ENCODE measurements around the gene POPDC2. TPM values are rescaled to one million over a fixed set of nuclear protein-coding genes. Genes with fewer than 3 reads are reported as not detected.

The POPDC2 gene
- total RNA-seq, 2 donors from 2014 or later, result 13.3 to 35.2 TPM

- H3K27ac ChIP-seq, result no peak overlapping the region
- no peak for ATAC-seq (ENCODE audit: insufficient number of reproducible peaks, low FRiP score, low read depth)
- H3K36me3 ChIP-seq, result no peaks in the 10 kb centered on the region
- H3K27me3 ChIP-seq (replicated peaks; ENCODE audit: insufficient read depth), result no peaks in the 10 kb centered on the region
- TF ChIP-seq CTCF (IDR thresholded peaks at IDR 0.05), result no peak
- no peak for DNase-seq (ENCODE audit: low spot score)
- H3K4me3 ChIP-seq, result no peak overlapping the region
- peaks cover 0 to 17% of the 10 kb centered on the region in 2 donors for H3K4me1 ChIP-seq (ENCODE audit: control insufficient read depth in 1 of 2, low read depth in 2 of 2)
- H3K9me3 ChIP-seq, result no peaks in the 10 kb centered on the region
These were observed 59.2 kb downstream of the POPDC2 start for GRCh38 chr3:119601154-119601553.

GRCh38 chr3:119600732-119601131, 59.7 kb downstream of the POPDC2 start:
- H3K27me3 ChIP-seq (replicated peaks; ENCODE audit: insufficient read depth), result no peaks in the 10 kb centered on the region
- TF ChIP-seq CTCF (IDR thresholded peaks at IDR 0.05), result no peak
- peaks cover 0 to 17% of the 10 kb centered on the region in 2 donors for H3K4me1 ChIP-seq (ENCODE audit: control insufficient read depth in 1 of 2, low read depth in 2 of 2)
- no peak for ATAC-seq (ENCODE audit: insufficient number of reproducible peaks, low FRiP score, low read depth)
- H3K9me3 ChIP-seq, result no peaks in the 10 kb centered on the region
- no peak for DNase-seq (ENCODE audit: low spot score)
- no peak overlapping the region for H3K27ac ChIP-seq
- H3K4me3 ChIP-seq, result no peak overlapping the region
- no peaks in the 10 kb centered on the region for H3K36me3 ChIP-seq

- ATAC-seq (ENCODE audit: insufficient number of reproducible peaks, low FRiP score, low read depth) (no peak), DNase-seq (ENCODE audit: low spot score) (no peak)
- Histone ChIP-seq H3K9me3 (no peaks in the 10 kb centered on the region), H3K27me3 (replicated peaks; ENCODE audit: insufficient read depth) (no peaks in the 10 kb centered on the region), H3K36me3 (no peaks in the 10 kb centered on the region), H3K4me3 (no peak overlapping the region), H3K27ac (no peak overlapping the region), H3K4me1 (ENCODE audit: control insufficient read depth in 1 of 2, low read depth in 2 of 2) (peaks cover 0 to 17% of the 10 kb centered on the region in 2 donors)
- no peak for TF ChIP-seq CTCF (IDR thresholded peaks at IDR 0.05)
These were observed 60.7 kb downstream of the POPDC2 start for GRCh38 chr3:119599558-119600174.

GRCh38 chr3:119598410-119599098, 61.8 kb downstream of the POPDC2 start:
- H3K27me3 ChIP-seq (replicated peaks; ENCODE audit: insufficient read depth), result no peaks in the 10 kb centered on the region
- H3K36me3 ChIP-seq, result no peaks in the 10 kb centered on the region
- no peak overlapping the region for H3K4me3 ChIP-seq
- peaks cover 0 to 17% of the 10 kb centered on the region in 2 donors for H3K4me1 ChIP-seq (ENCODE audit: control insufficient read depth in 1 of 2, low read depth in 2 of 2)
- no peaks in the 10 kb centered on the region for H3K9me3 ChIP-seq
- DNase-seq (ENCODE audit: low spot score) (no peak), ATAC-seq (ENCODE audit: insufficient number of reproducible peaks, low FRiP score, low read depth) (no peak)
- H3K27ac ChIP-seq, result no peak overlapping the region
- no peak for TF ChIP-seq CTCF (IDR thresholded peaks at IDR 0.05)

GRCh38 chr3:119597548-119598288, 62.7 kb downstream of the POPDC2 start, which contains the start of gene PLA1A:
PLA1A (plus strand) TSS chr3:119597885; CDS start chr3:119597914, 29 bp downstream.
- no peak for ATAC-seq (ENCODE audit: insufficient number of reproducible peaks, low FRiP score, low read depth)
- H3K27ac ChIP-seq, result no peak within 1 kb of the TSS
- H3K36me3 ChIP-seq, result no peaks in the 10 kb centered on the region
- H3K9me3 ChIP-seq, result no peaks in the 10 kb centered on the region
- H3K4me1 ChIP-seq (ENCODE audit: control insufficient read depth in 1 of 2, low read depth in 2 of 2), result peaks cover 0 to 14% of the 10 kb centered on the region in 2 donors
- no peak within 1 kb of the TSS for H3K4me3 ChIP-seq
- TF ChIP-seq CTCF (IDR thresholded peaks at IDR 0.05), result no peak
- DNase-seq (ENCODE audit: low spot score), result no peak
- no peaks in the 10 kb centered on the region for H3K27me3 ChIP-seq (replicated peaks; ENCODE audit: insufficient read depth)

Data from thoracic aorta (tissue), 2 donors.